Suprapubic skin (tissue), 4 donors: ENCODE results near the gene SCFD1.

Source experiments
- EP300 ChIP-seq: sonication (generic); formaldehyde crosslinking; IDR thresholded peaks from one replicate; pipeline ENCODE4 v1.6.1; 2017; ENCODE audit warnings: antibody characterized with exemption
- POLR2A ChIP-seq, 2 donors: fragments of 450-650 bp; IDR thresholded peaks; one replicate each; pipeline ENCODE4 v1.6.1; 2017; ENCODE audit warnings: antibody characterized with exemption in 2 of 2, mild to moderate bottlenecking in 2 of 2, moderate library complexity in 2 of 2
- POLR2AphosphoS5 ChIP-seq, 3 donors: sonication (generic); formaldehyde crosslinking; IDR thresholded peaks; one replicate each; pipeline ENCODE4 v1.6.1; 2017; ENCODE audit warnings: antibody characterized with exemption in 3 of 3
- TF ChIP-seq, protein P1 (sequence below), 2 donors: fragments of 200-600 bp in 1 of 2; fragments of 450-650 bp in 1 of 2; sonication (generic) in 1 of 2; IDR thresholded peaks; one replicate each; pipeline ENCODE4 v1.5.1; 2016 to 2019; ENCODE audit warnings: antibody characterized with exemption in 2 of 2, mild to moderate bottlenecking in 1 of 2, moderate library complexity in 1 of 2

DNA sequence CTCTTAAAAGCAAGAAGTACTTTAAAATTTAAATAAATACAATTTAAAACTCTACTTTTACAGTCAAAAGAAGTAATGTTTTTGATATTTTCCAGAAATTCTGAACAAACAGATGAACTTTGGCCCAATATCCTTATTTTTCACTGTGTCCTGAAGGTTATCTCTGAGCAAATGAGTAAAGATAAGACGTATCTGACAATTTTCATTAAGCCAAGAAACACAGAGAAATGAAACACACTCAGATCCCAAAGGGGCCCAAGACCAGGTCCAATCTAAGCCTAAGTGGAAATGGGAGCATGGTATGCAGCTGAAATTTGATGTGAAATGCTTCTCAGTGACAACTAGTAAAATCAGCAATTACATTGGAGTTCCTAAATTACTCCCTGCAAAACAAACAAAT lies 146.7 kb downstream of the SCFD1 start:
- TF ChIP-seq, protein P1, sequence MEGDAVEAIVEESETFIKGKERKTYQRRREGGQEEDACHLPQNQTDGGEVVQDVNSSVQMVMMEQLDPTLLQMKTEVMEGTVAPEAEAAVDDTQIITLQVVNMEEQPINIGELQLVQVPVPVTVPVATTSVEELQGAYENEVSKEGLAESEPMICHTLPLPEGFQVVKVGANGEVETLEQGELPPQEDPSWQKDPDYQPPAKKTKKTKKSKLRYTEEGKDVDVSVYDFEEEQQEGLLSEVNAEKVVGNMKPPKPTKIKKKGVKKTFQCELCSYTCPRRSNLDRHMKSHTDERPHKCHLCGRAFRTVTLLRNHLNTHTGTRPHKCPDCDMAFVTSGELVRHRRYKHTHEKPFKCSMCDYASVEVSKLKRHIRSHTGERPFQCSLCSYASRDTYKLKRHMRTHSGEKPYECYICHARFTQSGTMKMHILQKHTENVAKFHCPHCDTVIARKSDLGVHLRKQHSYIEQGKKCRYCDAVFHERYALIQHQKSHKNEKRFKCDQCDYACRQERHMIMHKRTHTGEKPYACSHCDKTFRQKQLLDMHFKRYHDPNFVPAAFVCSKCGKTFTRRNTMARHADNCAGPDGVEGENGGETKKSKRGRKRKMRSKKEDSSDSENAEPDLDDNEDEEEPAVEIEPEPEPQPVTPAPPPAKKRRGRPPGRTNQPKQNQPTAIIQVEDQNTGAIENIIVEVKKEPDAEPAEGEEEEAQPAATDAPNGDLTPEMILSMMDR (IDR thresholded peaks at IDR 0.05) = no peak
- no peak for TF ChIP-seq EP300
- no peak for TF ChIP-seq POLR2AphosphoS5 (IDR thresholded peaks at IDR 0.05)
- no peak for TF ChIP-seq POLR2A (IDR thresholded peaks at IDR 0.05)
